Chondrocyte (in vitro differentiated cells): ENCODE results near the gene SDK2. TPM values are rescaled to one million over a fixed set of nuclear protein-coding genes. Genes with fewer than 3 reads are reported as not detected.
A peak's percentile ranks its signal among the peaks of the same experiment; 100 is the strongest.

Source experiments
- DNase-seq: peaks from one replicate; pipeline ENCODE4 v3.0.0; 2021; ENCODE audit warnings: mixed read lengths, low spot score
- H3K27ac Mint-ChIP-seq: one replicate; pipeline ENCODE4 v1.8.0; 2021; ENCODE audit warnings: mild to moderate bottlenecking, moderate library complexity, mixed read lengths; ENCODE audit not compliant: unreplicated experiment
- H3K27me3 Mint-ChIP-seq: 2 replicates; pipeline ENCODE4 v1.8.0; 2021; ENCODE audit warnings: low read depth, mixed read lengths
- H3K36me3 Mint-ChIP-seq: 2 replicates; pipeline ENCODE4 v1.8.0; 2021; ENCODE audit warnings: low read depth, mixed read lengths
- H3K4me1 Mint-ChIP-seq: 2 replicates; pipeline ENCODE4 v1.8.0; 2021; ENCODE audit warnings: low read depth, mild to moderate bottlenecking, mixed read lengths
- H3K4me3 Mint-ChIP-seq: one replicate; pipeline ENCODE4 v1.8.0; 2021; ENCODE audit warnings: mild to moderate bottlenecking, moderate library complexity, mixed read lengths; ENCODE audit not compliant: unreplicated experiment
- H3K9me3 Mint-ChIP-seq: 2 replicates; pipeline ENCODE4 v1.8.0; 2021; ENCODE audit warnings: low read depth, mixed read lengths
- CTCF ChIP-seq: fragments of 200-600 bp; sonication (generic); IDR thresholded peaks from 2 replicates; pipeline ENCODE4 v1.5.0; 2021; ENCODE audit warnings: antibody characterized with exemption, mild to moderate bottlenecking, moderate library complexity
- total RNA-seq: library from RNA; stranded (reverse); gene quantifications from 3 replicates; pipeline ENCODE4 v1.2.1, GENCODE V29; 2021

Gene SDK2
- total RNA-seq, 1 donor from 2014 or later, result 15.8 TPM

GRCh38 chr17:73397278-73397826 is 246.9 kb downstream of the SDK2 start:
- no peak for TF ChIP-seq CTCF
- H3K4me3 Mint-ChIP-seq, result peak overlapping the region; percentile 9
- H3K27ac Mint-ChIP-seq, result peak overlapping the region; percentile 74
- H3K36me3 Mint-ChIP-seq, result peaks cover 14% of the 10 kb centered on the region
- no peaks in the 10 kb centered on the region for H3K27me3 Mint-ChIP-seq
- H3K9me3 Mint-ChIP-seq, result no peaks in the 10 kb centered on the region
- peaks cover 15% of the 10 kb centered on the region for H3K4me1 Mint-ChIP-seq
- DNase-seq, result peak; percentile 77

GRCh38 chr17:73396431-73397277 is 247.6 kb downstream of the SDK2 start:
- Mint-ChIP-seq H3K27me3 (no peaks in the 10 kb centered on the region), H3K27ac (peak overlapping the region; percentile 74), H3K4me1 (peaks cover 15% of the 10 kb centered on the region), H3K4me3 (no peak overlapping the region), H3K36me3 (peaks cover 14% of the 10 kb centered on the region), H3K9me3 (no peaks in the 10 kb centered on the region)
- no peak for TF ChIP-seq CTCF
- peak; percentile 77 for DNase-seq

- Mint-ChIP-seq H3K9me3 (no peaks in the 10 kb centered on the region), H3K4me1 (peaks cover 15% of the 10 kb centered on the region)
Observed at GRCh38 chr17:73394512-73395450, 249.5 kb downstream of the SDK2 start.

GRCh38 chr17:73393962-73394361 is 250.3 kb downstream of the SDK2 start:
- Mint-ChIP-seq H3K27me3 (no peaks in the 10 kb centered on the region), H3K27ac (no peak overlapping the region), H3K4me1 (peaks cover 15% of the 10 kb centered on the region), H3K4me3 (no peak overlapping the region), H3K9me3 (no peaks in the 10 kb centered on the region), H3K36me3 (peaks cover 10% of the 10 kb centered on the region)
- DNase-seq, result peak; percentile 82
- no peak for TF ChIP-seq CTCF

More at GRCh38 chr17:73394512-73395450, 249.5 kb downstream of the SDK2 start:
- peak; percentile 82 for DNase-seq
- TF ChIP-seq CTCF, result no peak
- no peak overlapping the region for H3K27ac Mint-ChIP-seq
- H3K27me3 Mint-ChIP-seq, result no peaks in the 10 kb centered on the region
- peaks cover 10% of the 10 kb centered on the region for H3K36me3 Mint-ChIP-seq
- H3K4me3 Mint-ChIP-seq, result no peak overlapping the region

DNA sequence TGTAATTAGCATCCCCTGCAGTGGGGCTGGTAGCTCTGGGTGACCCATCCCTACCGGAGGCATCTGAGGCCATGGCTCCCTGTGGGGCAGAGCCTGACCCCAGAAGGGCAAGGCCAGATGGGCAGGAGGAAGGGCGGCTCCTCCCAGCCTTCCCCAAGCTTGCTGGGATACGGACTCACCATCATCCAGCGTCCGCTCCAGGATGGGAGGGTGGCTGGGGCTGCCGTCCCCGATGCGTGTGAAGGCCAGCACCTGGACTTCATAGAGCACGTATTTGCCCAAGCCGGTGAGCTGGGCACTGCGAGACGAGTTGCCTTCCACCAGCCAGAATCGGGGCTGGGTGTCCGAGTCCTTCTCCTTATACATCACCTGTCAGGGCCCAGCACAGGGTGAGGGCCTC is 250.9 kb downstream of the SDK2 start:
- peaks cover 7% of the 10 kb centered on the region for H3K36me3 Mint-ChIP-seq
- H3K4me1 Mint-ChIP-seq, result peaks cover 15% of the 10 kb centered on the region
- no peak overlapping the region for H3K4me3 Mint-ChIP-seq
- DNase-seq, result peak; percentile 60
- H3K27me3 Mint-ChIP-seq, result no peaks in the 10 kb centered on the region
- no peak overlapping the region for H3K27ac Mint-ChIP-seq
- H3K9me3 Mint-ChIP-seq, result no peaks in the 10 kb centered on the region
- no peak for TF ChIP-seq CTCF
